HCT116 (cell line): ENCODE measurements around the gene PIGX.

Experiments used
- CBX3 ChIP-seq: IDR thresholded peaks from 2 replicates; pipeline ENCODE4 v1.6.1; 2012; ENCODE audit warnings: low read depth
- CEBPB ChIP-seq: IDR thresholded peaks from 2 replicates; pipeline ENCODE4 v1.6.1; 2012; ENCODE audit warnings: low read depth
- FOSL1 ChIP-seq: IDR thresholded peaks from 2 replicates; pipeline ENCODE4 v1.6.1; 2012; ENCODE audit warnings: low read depth
- POLR2A ChIP-seq: IDR thresholded peaks from 2 replicates; pipeline ENCODE4 v1.7.0; 2011; ENCODE audit warnings: borderline replicate concordance; ENCODE audit not compliant: insufficient read depth, insufficient read length; ENCODE audit errors: extremely low read depth
- SIN3A ChIP-seq: IDR thresholded peaks from 2 replicates; pipeline ENCODE4 v1.6.1; 2012; ENCODE audit warnings: low read depth
- TF ChIP-seq, protein P1 (sequence below), 3 experiments: fragments of 200-600 bp in 1 of 3; sonication (generic) in 1 of 3; IDR thresholded peaks in 2 of 3; conservative IDR thresholded peaks in 1 of 3; 2 replicates each; pipeline ENCODE4 v1.5.1; 2012 to 2017; ENCODE audit warnings: low read depth in 2 of 3, low read length in 2 of 3, antibody characterized with exemption in 1 of 3, borderline replicate concordance in 1 of 3, control low read depth in 1 of 3, mild to moderate bottlenecking in 1 of 3, mixed read lengths in 1 of 3, mixed run types in 1 of 3, moderate library complexity in 1 of 3; ENCODE audit not compliant: insufficient read depth in 1 of 3

DNA sequence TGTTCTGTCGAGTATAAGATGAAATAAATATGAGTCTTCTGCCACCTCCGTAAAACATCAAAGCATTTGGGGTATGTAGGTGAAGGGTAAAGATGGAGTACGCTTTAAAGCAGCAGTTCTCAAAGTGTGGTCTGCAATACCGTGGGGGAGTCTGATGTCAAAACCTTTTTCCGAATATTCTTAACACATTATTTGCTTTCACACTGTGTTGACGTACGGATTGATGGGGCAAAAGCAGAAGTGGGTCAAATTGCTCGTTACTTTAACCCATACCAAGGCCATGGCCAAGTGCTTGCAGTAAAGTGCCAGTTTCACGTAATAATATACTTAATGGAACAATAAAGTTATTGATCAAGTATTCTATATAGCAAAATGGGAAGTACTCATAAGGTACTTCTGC is 63.8 kb downstream of the PIGX start:
- TF ChIP-seq CEBPB (no peak), CBX3 (no peak), POLR2A (no peak), FOSL1 (no peak), SIN3A (no peak)
- TF ChIP-seq, protein P1, sequence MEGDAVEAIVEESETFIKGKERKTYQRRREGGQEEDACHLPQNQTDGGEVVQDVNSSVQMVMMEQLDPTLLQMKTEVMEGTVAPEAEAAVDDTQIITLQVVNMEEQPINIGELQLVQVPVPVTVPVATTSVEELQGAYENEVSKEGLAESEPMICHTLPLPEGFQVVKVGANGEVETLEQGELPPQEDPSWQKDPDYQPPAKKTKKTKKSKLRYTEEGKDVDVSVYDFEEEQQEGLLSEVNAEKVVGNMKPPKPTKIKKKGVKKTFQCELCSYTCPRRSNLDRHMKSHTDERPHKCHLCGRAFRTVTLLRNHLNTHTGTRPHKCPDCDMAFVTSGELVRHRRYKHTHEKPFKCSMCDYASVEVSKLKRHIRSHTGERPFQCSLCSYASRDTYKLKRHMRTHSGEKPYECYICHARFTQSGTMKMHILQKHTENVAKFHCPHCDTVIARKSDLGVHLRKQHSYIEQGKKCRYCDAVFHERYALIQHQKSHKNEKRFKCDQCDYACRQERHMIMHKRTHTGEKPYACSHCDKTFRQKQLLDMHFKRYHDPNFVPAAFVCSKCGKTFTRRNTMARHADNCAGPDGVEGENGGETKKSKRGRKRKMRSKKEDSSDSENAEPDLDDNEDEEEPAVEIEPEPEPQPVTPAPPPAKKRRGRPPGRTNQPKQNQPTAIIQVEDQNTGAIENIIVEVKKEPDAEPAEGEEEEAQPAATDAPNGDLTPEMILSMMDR (IDR thresholded peaks at IDR 0.05 in 2 of 3, conservative IDR thresholded peaks at IDR 0.05 in 1 of 3; ENCODE audit: borderline replicate concordance in 1 of 3, insufficient read depth in 1 of 3, low read depth in 2 of 3, low read length in 2 of 3) = no peak
